Keratinocyte (primary cell): ENCODE measurements around the gene PCDHB1. TPM values are rescaled to one million over a fixed set of nuclear protein-coding genes. Genes with fewer than 3 reads are reported as not detected.

Source experiments
- DNase-seq: peaks from one replicate; pipeline ENCODE4 v3.0.0-alpha.2; 2011; ENCODE audit warnings: low read depth, missing footprints, low spot score
- FAIRE-seq: peaks from 2 replicates; lab custom pipeline; 2011; peaks lifted over from hg19 to GRCh38; lab: Jason Lieb, UNC
- H2AFZ ChIP-seq: 2 replicates; pipeline ENCODE4 v1.6.0; 2012; ENCODE audit warnings: low read length, control low read depth, inconsistent platforms; ENCODE audit not compliant: control insufficient read depth
- H3K27ac ChIP-seq: 2 replicates; pipeline ENCODE4 v1.5.1; 2011; ENCODE audit warnings: low read length; ENCODE audit not compliant: control insufficient read depth, insufficient read depth
- H3K27me3 ChIP-seq: 3 replicates; pipeline ENCODE4 v1.6.0; 2011; ENCODE audit warnings: low read length; ENCODE audit not compliant: control insufficient read depth, insufficient read depth; ENCODE audit errors: extremely low read depth
- H3K36me3 ChIP-seq, 2 experiments: 2 replicates in 1 of 2; 3 replicates in 1 of 2; pipeline ENCODE4 v1.5.1; 2011; ENCODE audit warnings: low read length in 2 of 2, mild to moderate bottlenecking in 1 of 2; ENCODE audit not compliant: control insufficient read depth in 2 of 2, insufficient read depth in 2 of 2; ENCODE audit errors: extremely low read depth in 1 of 2
- H3K4me1 ChIP-seq: 3 replicates; pipeline ENCODE4 v1.5.1; 2011; ENCODE audit warnings: low read length; ENCODE audit not compliant: control insufficient read depth, insufficient read depth; ENCODE audit errors: extremely low read depth
- H3K4me2 ChIP-seq: 3 replicates; pipeline ENCODE4 v1.6.0; 2011; ENCODE audit warnings: low read depth, low read length; ENCODE audit not compliant: control insufficient read depth, insufficient read depth; ENCODE audit errors: extremely low read depth
- H3K4me3 ChIP-seq, 3 experiments: fragments of 200-600 bp in 1 of 3; sonication (generic) in 1 of 3; 2 replicates in 2 of 3; 3 replicates in 1 of 3; pipeline ENCODE4 v1.5.1; 2011 to 2016; ENCODE audit warnings: low read length in 3 of 3, mild to moderate bottlenecking in 3 of 3, control low read depth in 2 of 3, inconsistent platforms in 1 of 3, low read depth in 1 of 3, mixed read lengths in 1 of 3, mixed run types in 1 of 3, moderate library complexity in 1 of 3; ENCODE audit not compliant: control insufficient read depth in 2 of 3, insufficient read depth in 2 of 3; ENCODE audit errors: extremely low read depth in 1 of 3
- H3K79me2 ChIP-seq: 2 replicates; pipeline ENCODE4 v1.6.0; 2012; ENCODE audit warnings: low read length; ENCODE audit not compliant: control insufficient read depth, insufficient read depth
- H3K9ac ChIP-seq: 3 replicates; pipeline ENCODE4 v1.6.0; 2011; ENCODE audit warnings: low read length; ENCODE audit not compliant: control insufficient read depth, insufficient read depth; ENCODE audit errors: extremely low read depth
- H3K9me1 ChIP-seq: 3 replicates; pipeline ENCODE4 v1.6.0; 2011; ENCODE audit warnings: low read length; ENCODE audit not compliant: control insufficient read depth, insufficient read depth; ENCODE audit errors: extremely low read depth
- H3K9me3 ChIP-seq: 2 replicates; pipeline ENCODE4 v1.5.1; 2012; ENCODE audit warnings: low read depth, low read length; ENCODE audit not compliant: control insufficient read depth
- H4K20me1 ChIP-seq: 3 replicates; pipeline ENCODE4 v1.6.0; 2011; ENCODE audit warnings: low read length; ENCODE audit not compliant: control insufficient read depth, insufficient read depth; ENCODE audit errors: extremely low read depth
- CTCF ChIP-seq, 3 experiments: IDR thresholded peaks in 1 of 3; conservative IDR thresholded peaks in 1 of 3; optimal IDR thresholded peaks in 1 of 3; 2 replicates in 2 of 3; 3 replicates in 1 of 3; pipeline versions ENCODE3 to v1.5.1; 2011; ENCODE audit warnings: low read length in 3 of 3, mild to moderate bottlenecking in 3 of 3, moderate library complexity in 2 of 3, control low read depth in 1 of 3, inconsistent platforms in 1 of 3; ENCODE audit not compliant: insufficient read depth in 2 of 3; ENCODE audit errors: extremely low read depth in 1 of 3
- EZH2 ChIP-seq: IDR thresholded peaks from one replicate; pipeline ENCODE4 v1.6.1; 2012; ENCODE audit warnings: inconsistent platforms, mild to moderate bottlenecking, low read length, moderate library complexity
- dilution Hi-C: fragments of 300-500 bp; cut with MboI; formaldehyde crosslinking; loops from one replicate; pipeline ENCODE4 v1.7.0; 2020; ENCODE audit warnings: low sequenced_read_pairs; ENCODE audit not compliant: extremely low pct_ligation_motif_present
- polyA plus RNA-seq, 5 experiments: library from polyadenylated mRNA; depleted of rRNA in 3 of 5; stranded (reverse) in 3 of 5; stranded (forward) in 1 of 5; unstranded in 1 of 5; fragments of >200 nt; gene quantifications; 1 replicate in 1 of 5; 2 replicates in 3 of 5; 3 replicates in 1 of 5; pipeline versions ENCODE4 v1.2.1 to v1.2.3, GENCODE V29; 2011 to 2012; ENCODE audit warnings: missing spikeins in 2 of 5, low read depth in 1 of 5, low replicate concordance in 1 of 5

Gene PCDHB1
- polyA plus RNA-seq, 1 donor (not counting 4 experiments of a cell fraction or from before 2014, with no cell fraction given): not detected

- H3K36me3 ChIP-seq: no peaks in the 10 kb centered on the region
- no peak overlapping the region for H3K4me3 ChIP-seq
- no peaks in the 10 kb centered on the region for H3K4me1 ChIP-seq
- no peaks in the 10 kb centered on the region for H4K20me1 ChIP-seq
- H3K4me2 ChIP-seq: no peak overlapping the region
- dilution Hi-C loops: no loop called here
- no peaks in the 10 kb centered on the region for H3K9me1 ChIP-seq
- H3K9ac ChIP-seq: no peak overlapping the region
- H3K27me3 ChIP-seq: no peaks in the 10 kb centered on the region
- DNase-seq: no peak
- H3K79me2 ChIP-seq: no peaks in the 10 kb centered on the region
- H3K27ac ChIP-seq: no peak overlapping the region
- no peaks in the 10 kb centered on the region for H3K9me3 ChIP-seq
- H2AFZ ChIP-seq: no peak overlapping the region
- no peak for FAIRE-seq
- no peak for TF ChIP-seq EZH2
- TF ChIP-seq CTCF (optimal IDR thresholded peaks at IDR 0.05 in 1 of 3, IDR thresholded peaks at IDR 0.05 in 1 of 3, conservative IDR thresholded peaks at IDR 0.05 in 1 of 3; ENCODE audit: extremely low read depth in 1 of 3, insufficient read depth in 2 of 3, low read length in 3 of 3): no peak
Observed at GRCh38 chr5:141017943-141018342, 33.2 kb upstream of the PCDHB1 start.

GRCh38 chr5:141022384-141022783 is 28.8 kb upstream of the PCDHB1 start:
- no peak overlapping the region for H3K4me3 ChIP-seq
- H3K9me3 ChIP-seq: no peaks in the 10 kb centered on the region
- FAIRE-seq: no peak
- H3K4me1 ChIP-seq: no peaks in the 10 kb centered on the region
- H3K9ac ChIP-seq: no peak overlapping the region
- no peaks in the 10 kb centered on the region for H3K79me2 ChIP-seq
- H3K27ac ChIP-seq: no peak overlapping the region
- TF ChIP-seq EZH2: no peak
- no peak overlapping the region for H3K4me2 ChIP-seq
- no peaks in the 10 kb centered on the region for H3K36me3 ChIP-seq
- no peaks in the 10 kb centered on the region for H3K27me3 ChIP-seq
- dilution Hi-C loops: no loop called here
- no peak for DNase-seq
- H4K20me1 ChIP-seq: no peaks in the 10 kb centered on the region
- H2AFZ ChIP-seq: no peak overlapping the region
- H3K9me1 ChIP-seq: no peaks in the 10 kb centered on the region

GRCh38 chr5:141031006-141031405 is 20.2 kb upstream of the PCDHB1 start:
- dilution Hi-C loops: no loop called here

More at GRCh38 chr5:141031006-141031405, 20.2 kb upstream of the PCDHB1 start:
- Histone ChIP-seq H3K9me3 (no peaks in the 10 kb centered on the region), H3K4me2 (no peak overlapping the region), H3K79me2 (no peaks in the 10 kb centered on the region), H4K20me1 (no peaks in the 10 kb centered on the region), H2AFZ (no peak overlapping the region), H3K4me3 (no peak overlapping the region), H3K4me1 (no peaks in the 10 kb centered on the region), H3K9me1 (no peaks in the 10 kb centered on the region), H3K36me3 (no peaks in the 10 kb centered on the region), H3K27ac (no peak overlapping the region), H3K9ac (no peak overlapping the region), H3K27me3 (no peaks in the 10 kb centered on the region)
- DNase-seq (no peak), FAIRE-seq (no peak)
- TF ChIP-seq CTCF (optimal IDR thresholded peaks at IDR 0.05 in 1 of 3, IDR thresholded peaks at IDR 0.05 in 1 of 3, conservative IDR thresholded peaks at IDR 0.05 in 1 of 3; ENCODE audit: extremely low read depth in 1 of 3, insufficient read depth in 2 of 3, low read length in 3 of 3) (no peak), EZH2 (no peak)
